OCI-LY7 (cell line): ENCODE data around the gene ACSS2. TPM values are rescaled to one million over a fixed set of nuclear protein-coding genes. Genes with fewer than 3 reads are reported as not detected.
A peak's percentile ranks its signal among the peaks of the same experiment; 100 is the strongest.

Experiments
- BruUV-seq: library from RNA; stranded (reverse); fragments of 400-500 nt; replicated peaks from 2 replicates; lab custom pipeline; 2021; lab: Mats Ljungman, UMichigan
- CTCF ChIA-PET: fragments of 300-600 bp; sonication (Branson Sonifier 250); formaldehyde crosslinking; loops from one replicate; lab custom pipeline; 2022; ENCODE audit warnings: antibody characterized with exemption; ENCODE audit not compliant: unreplicated experiment; lab: Charles Lee
- POLR2A ChIA-PET: fragments of 300-600 bp; sonication (Branson Sonifier 250); formaldehyde crosslinking; loops from one replicate; lab custom pipeline; 2022; ENCODE audit warnings: antibody characterized with exemption; lab: Charles Lee
- DNase-seq: peaks from one replicate; pipeline ENCODE4 v3.0.0-alpha.2; 2015; ENCODE audit warnings: low spot score
- H2AFZ ChIP-seq: fragments of 200-600 bp; sonication (generic), shearing (Covaris generic); 2 replicates; pipeline ENCODE4 v1.6.1; 2014; ENCODE audit warnings: mild to moderate bottlenecking, antibody characterized with exemption, low read length, moderate library complexity
- H3K27ac ChIP-seq: fragments of 200-600 bp; sonication (generic); 2 replicates; pipeline ENCODE4 v1.5.1; 2014; ENCODE audit warnings: mixed run types, low read depth, mild to moderate bottlenecking, moderate library complexity, low read length, inconsistent platforms; ENCODE audit not compliant: poor library complexity, severe bottlenecking
- H3K36me3 ChIP-seq: fragments of 200-600 bp; sonication (generic); 2 replicates; pipeline ENCODE4 v1.6.1; 2014; ENCODE audit warnings: mild to moderate bottlenecking, antibody characterized with exemption, low read length, moderate library complexity, mixed read lengths; ENCODE audit not compliant: insufficient read depth
- H3K4me1 ChIP-seq: fragments of 200-600 bp; sonication (generic); 2 replicates; pipeline ENCODE4 v1.5.1; 2014; ENCODE audit warnings: mild to moderate bottlenecking, low read length; ENCODE audit not compliant: insufficient read depth, poor library complexity, severe bottlenecking
- H3K4me2 ChIP-seq: fragments of 200-600 bp; sonication (generic); 2 replicates; pipeline ENCODE4 v1.6.1; 2014; ENCODE audit warnings: mild to moderate bottlenecking, low read length
- H3K4me3 ChIP-seq: fragments of 200-600 bp; sonication (generic); 2 replicates; pipeline ENCODE4 v1.5.1; 2014; ENCODE audit warnings: mild to moderate bottlenecking, low read depth, low read length; ENCODE audit not compliant: poor library complexity, severe bottlenecking
- H3K79me2 ChIP-seq: fragments of 200-600 bp; sonication (generic); 2 replicates; pipeline ENCODE4 v1.6.1; 2016; ENCODE audit warnings: low read depth, mild to moderate bottlenecking, low read length, moderate library complexity, mixed read lengths; ENCODE audit not compliant: insufficient read depth
- H3K9me2 ChIP-seq: fragments of 200-600 bp; sonication (generic); 2 replicates; pipeline ENCODE4 v1.6.1; 2016; ENCODE audit warnings: mild to moderate bottlenecking, low read length, mixed read lengths; ENCODE audit not compliant: insufficient read depth
- H3K9me3 ChIP-seq: fragments of 200-600 bp; sonication (generic); 2 replicates; pipeline ENCODE4 v1.6.1; 2014; ENCODE audit warnings: mild to moderate bottlenecking, mixed run types, low read length, mixed read lengths
- H4K20me1 ChIP-seq: fragments of 200-600 bp; sonication (generic); 2 replicates; pipeline ENCODE4 v1.6.1; 2014; ENCODE audit warnings: mild to moderate bottlenecking, antibody characterized with exemption, low read length, moderate library complexity, mixed read lengths; ENCODE audit not compliant: insufficient read depth
- CTCF ChIP-seq: fragments of 200-600 bp; sonication (generic); conservative IDR thresholded peaks from 2 replicates; pipeline ENCODE4 v1.5.1; 2014; ENCODE audit warnings: mild to moderate bottlenecking, antibody characterized with exemption, low read length, moderate library complexity, mixed read lengths
- EZH2phosphoT487 ChIP-seq: fragments of 200-600 bp; sonication (generic); IDR thresholded peaks from 2 replicates; pipeline ENCODE4 v1.6.1; 2018; ENCODE audit warnings: low read depth, borderline replicate concordance, mild to moderate bottlenecking, mixed run types, antibody characterized with exemption, low read length, moderate library complexity, mixed read lengths
- intact Hi-C: fragments of 100-400 bp; cut with micrococcal nuclease; formaldehyde crosslinking; loops from one replicate; pipeline ENCODE4 v1.10.0; 2022; ENCODE audit not compliant: unreplicated experiment
- total RNA-seq, 2 experiments: library from RNA; depleted of rRNA in 1 of 2; stranded (reverse); fragments of >200 nt in 1 of 2; shearing (Covaris generic) in 1 of 2; gene quantifications; 2 replicates each; pipeline ENCODE4 v1.2.3, GENCODE V29; 2014 to 2022

ACSS2 gene
- total RNA-seq, 2 experiments from 2014 or later = 18.2 to 21.4 TPM

GRCh38 chr20:34873583-34874093, 2.8 kb upstream of the ACSS2 start:
- no TSS peak for BruUV-seq
- Histone ChIP-seq H3K4me1 (peaks cover 43% of the 10 kb centered on the region), H3K36me3 (no peaks in the 10 kb centered on the region), H3K9me3 (no peaks in the 10 kb centered on the region), H3K27ac (no peak overlapping the region), H3K9me2 (no peaks in the 10 kb centered on the region), H4K20me1 (no peaks in the 10 kb centered on the region), H3K4me2 (peak overlapping the region; percentile 67), H3K4me3 (no peak overlapping the region), H2AFZ (peak overlapping the region; percentile 66; the same call in 1 of the 2 replicates), H3K79me2 (no peaks in the 10 kb centered on the region)
- intact Hi-C loops = loop anchor here (1.0 to 10.0 kb wide), 5 partner anchors 82 to 401 kb away; partner anchors contain the start of genes GSS, MMP24OS, MYH7B and TRPC4AP
- no peak for DNase-seq
- CTCF ChIA-PET = interaction anchor here (1.3 to 2.3 kb wide), 3 partner anchors 79 to 99 kb away, joined by 3 to 14 read pairs (median 7); partner anchors contain the start of genes GSS and MYH7B
- POLR2A ChIA-PET = interaction anchor here (0.5 to 1.4 kb wide), 3 partner anchors 82 to 555 kb away, joined by 3 to 4 read pairs (median 3); partner anchors contain the start of genes GSS and MYH7B
- TF ChIP-seq CTCF = no peak
- TF ChIP-seq EZH2phosphoT487 = no peak

- POLR2A ChIA-PET = interaction anchor here (0.5 to 0.7 kb wide), 3 partner anchors 40 to 356 kb away, joined by 4 to 5 read pairs (median 4); partner anchors contain the start of genes GSS and MYH7B
- H3K9me2 ChIP-seq = no peaks in the 10 kb centered on the region
- H3K4me3 ChIP-seq = no peak overlapping the region
- no TSS peak for BruUV-seq
- no peaks in the 10 kb centered on the region for H3K36me3 ChIP-seq
- intact Hi-C loops = loop anchor here (1.0 to 10.0 kb wide), 5 partner anchors 81 to 401 kb away; partner anchors contain the start of genes GSS, MMP24OS, MYH7B and TRPC4AP
- peak; percentile 79 for DNase-seq
- H3K27ac ChIP-seq = no peak overlapping the region
- H2AFZ ChIP-seq = no peak overlapping the region
- H3K79me2 ChIP-seq = no peaks in the 10 kb centered on the region
- CTCF ChIA-PET = interaction anchor here (0.6 to 2.3 kb wide), 4 partner anchors 78 to 98 kb away, joined by 3 to 14 read pairs (median 6); partner anchors contain the start of genes GSS and MYH7B
- H3K9me3 ChIP-seq = no peaks in the 10 kb centered on the region
- H3K4me2 ChIP-seq = no peak overlapping the region
- H3K4me1 ChIP-seq = peaks cover 43% of the 10 kb centered on the region
- TF ChIP-seq EZH2phosphoT487 = no peak
- TF ChIP-seq CTCF = peak; percentile 94
- H4K20me1 ChIP-seq = no peaks in the 10 kb centered on the region
Measured at GRCh38 chr20:34874094-34874654, 2.2 kb upstream of the ACSS2 start.
